GM21390 (cell line): ENCODE measurements around the gene TAF1C.
"Not testable (repeated sequence)": the region's sequence is repeated elsewhere in the genome, so short reads cannot be mapped to it uniquely, and the experiment has no call there.

Experiments
- ATAC-seq: cut with Tn5 transposase; IDR thresholded peaks from one replicate; pipeline ENCODE4 v1.9.1; 2021; ENCODE audit not compliant: unreplicated experiment

TAF1C gene, protein sequence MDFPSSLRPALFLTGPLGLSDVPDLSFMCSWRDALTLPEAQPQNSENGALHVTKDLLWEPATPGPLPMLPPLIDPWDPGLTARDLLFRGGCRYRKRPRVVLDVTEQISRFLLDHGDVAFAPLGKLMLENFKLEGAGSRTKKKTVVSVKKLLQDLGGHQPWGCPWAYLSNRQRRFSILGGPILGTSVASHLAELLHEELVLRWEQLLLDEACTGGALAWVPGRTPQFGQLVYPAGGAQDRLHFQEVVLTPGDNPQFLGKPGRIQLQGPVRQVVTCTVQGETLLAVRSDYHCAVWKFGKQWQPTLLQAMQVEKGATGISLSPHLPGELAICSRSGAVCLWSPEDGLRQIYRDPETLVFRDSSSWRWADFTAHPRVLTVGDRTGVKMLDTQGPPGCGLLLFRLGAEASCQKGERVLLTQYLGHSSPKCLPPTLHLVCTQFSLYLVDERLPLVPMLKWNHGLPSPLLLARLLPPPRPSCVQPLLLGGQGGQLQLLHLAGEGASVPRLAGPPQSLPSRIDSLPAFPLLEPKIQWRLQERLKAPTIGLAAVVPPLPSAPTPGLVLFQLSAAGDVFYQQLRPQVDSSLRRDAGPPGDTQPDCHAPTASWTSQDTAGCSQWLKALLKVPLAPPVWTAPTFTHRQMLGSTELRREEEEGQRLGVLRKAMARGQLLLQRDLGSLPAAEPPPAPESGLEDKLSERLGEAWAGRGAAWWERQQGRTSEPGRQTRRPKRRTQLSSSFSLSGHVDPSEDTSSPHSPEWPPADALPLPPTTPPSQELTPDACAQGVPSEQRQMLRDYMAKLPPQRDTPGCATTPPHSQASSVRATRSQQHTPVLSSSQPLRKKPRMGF

DNA sequence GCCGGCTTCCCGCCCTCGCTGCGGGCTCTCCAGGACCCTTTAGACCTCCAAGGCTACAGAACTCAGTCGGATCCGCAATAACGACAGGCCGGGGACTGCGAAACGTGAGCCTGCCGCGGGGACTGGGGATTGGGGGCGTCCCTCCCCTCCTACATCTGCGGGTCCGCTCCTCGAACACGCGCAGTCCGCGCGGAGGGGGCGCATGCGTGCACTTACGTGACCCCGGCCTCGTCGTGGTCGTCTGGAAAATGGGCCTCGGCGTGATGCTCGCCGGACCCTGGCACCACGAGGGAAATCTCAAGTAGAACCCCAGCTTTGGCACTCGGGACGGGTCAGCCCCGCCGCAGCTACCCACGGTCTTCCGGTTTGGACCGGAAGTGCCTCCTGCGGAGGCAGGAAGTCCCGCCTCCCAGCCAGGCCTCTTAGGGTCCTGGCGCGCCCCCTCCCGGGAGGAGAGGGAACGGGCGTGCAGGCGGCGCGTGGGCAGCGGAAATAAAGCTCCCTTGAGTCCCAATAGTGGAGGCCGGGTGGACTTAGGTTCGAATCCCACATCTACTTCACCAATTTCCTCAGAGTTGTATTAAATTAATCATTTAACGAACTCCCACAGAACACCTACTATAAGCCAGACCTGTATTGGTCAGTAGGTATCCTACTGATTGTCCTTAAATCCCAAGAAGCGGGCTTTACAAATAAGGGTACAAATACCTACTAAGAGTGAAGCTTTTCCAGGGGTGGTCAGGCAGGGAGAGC lies at the start of gene TAF1C:
Gene TAF1C (minus strand): TSS at position 373 of the 753 bp plus-strand sequence. CDS start 2,069 bp downstream, outside the sequence.
- peak; percentile 96 for ATAC-seq

DNA sequence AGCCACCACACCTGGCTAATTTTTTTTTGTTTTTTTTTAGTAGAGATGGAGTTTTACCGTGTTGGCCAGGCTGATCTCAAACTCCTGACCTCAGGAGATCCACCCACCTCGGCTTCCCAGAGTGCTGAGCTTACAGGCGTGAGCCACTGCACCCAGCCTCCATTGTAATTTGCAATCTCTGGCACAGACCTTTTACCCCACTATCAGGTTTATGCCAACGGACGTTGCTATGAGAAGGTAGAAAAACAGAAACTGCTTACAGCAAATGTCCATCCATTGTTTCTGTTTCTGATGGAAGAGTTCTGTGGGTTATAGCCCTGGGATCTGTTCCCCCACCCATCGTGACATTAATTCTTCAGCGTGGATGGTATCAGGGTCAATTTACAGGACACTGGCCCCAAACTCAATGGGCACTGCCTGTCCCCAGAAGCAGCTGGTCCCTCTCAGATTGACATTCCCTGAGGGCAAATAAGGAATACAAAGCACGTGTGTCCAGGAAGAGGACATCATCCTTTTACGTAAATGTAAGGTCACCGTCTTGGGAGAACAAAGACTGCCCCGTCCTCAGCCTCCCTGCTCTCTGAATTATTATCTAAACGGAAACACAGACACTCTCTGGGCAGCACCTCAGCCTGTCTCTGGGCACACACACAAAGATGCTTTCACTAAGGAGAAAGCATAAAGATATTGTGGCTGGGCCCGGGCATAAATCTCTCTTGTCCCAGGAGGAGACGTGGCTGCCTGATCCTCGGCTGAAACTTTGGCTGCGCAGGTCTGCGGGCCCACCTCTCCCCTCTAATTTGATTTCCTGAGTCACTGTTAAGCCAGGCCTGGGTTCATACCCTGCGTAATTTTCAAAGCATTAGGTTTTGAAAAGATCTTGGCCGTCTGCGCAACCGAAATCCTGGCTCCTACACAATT lies 47.7 kb upstream of the TAF1C start:
- no peak for ATAC-seq

DNA sequence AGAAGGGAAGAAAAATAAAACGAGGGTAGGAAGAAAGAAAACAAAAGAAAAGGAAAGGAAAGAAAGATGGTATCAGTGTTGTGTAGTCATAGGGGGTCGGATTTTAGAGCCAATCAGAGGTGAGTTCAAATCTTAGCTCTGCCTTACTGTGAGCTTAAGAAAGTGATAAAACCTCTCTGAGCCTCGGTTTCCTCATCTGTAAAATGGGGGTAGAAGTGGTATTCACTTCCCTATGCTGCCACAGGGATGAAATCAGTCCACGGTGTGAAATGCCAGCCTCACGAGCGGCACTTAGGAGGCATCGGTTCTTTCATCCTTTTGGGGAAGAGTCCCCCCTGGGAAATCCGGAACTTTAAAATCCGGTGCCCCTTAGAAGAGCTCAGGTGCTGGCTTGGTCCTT lies 46.9 kb upstream of the TAF1C start:
- no peak for ATAC-seq

DNA sequence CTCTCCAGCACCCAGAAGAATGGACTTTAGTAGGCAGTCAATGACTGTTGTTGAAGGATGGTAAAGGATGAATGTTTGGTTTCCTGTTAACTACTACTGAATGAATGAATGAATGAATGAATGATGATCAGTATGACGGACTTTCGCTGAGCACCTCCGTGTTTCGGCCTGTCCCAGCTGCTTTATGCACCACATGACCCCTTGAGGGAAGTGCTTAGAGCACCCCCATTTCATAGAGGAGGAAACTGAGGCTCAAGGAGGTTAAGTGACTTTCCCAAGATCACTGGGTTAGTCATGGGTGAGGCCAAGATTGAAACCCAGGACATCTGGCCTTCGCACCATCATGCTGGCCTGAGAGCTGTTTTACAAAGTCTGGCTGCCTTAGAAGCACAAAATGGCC lies 46.1 kb upstream of the TAF1C start:
- ATAC-seq = no peak

DNA sequence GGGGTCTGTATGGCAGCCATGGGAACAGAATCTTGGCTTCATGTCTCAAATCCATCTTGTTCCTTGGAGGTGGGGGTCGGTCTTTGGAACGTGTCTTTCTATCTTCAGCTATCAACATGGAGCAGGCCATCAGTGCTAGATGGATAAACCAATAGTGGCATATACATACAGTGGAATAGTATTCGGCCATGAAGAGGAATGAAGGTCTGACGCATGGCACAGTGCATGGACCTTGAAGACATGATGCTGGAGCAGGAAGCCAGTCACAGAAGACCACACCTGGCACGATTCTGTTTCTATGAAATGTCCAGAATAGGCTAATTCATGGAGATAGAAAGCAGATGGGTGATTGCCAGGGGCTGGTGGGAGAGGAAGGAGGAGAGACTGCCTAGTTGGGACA lies 45.2 kb upstream of the TAF1C start:
- no peak for ATAC-seq

DNA sequence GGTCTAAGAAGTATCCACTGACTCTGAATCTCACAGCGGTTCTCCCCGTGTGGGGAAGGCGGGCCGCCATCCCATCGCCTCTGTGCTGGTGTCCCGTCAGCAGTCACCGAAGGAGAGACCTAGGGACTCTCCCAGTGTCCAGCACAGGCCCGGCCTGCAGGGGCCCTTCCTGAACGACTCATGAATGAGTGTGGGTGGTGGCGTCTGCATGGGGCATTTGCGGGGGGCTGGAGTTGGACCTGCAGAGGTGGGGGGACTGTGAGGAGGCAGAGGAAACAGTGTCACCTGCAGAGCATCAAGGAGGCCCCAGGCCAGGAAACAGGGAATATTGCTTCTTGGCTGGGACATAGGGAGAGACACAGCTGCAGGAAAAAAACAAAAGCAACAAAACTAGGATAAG lies 42.6 kb upstream of the TAF1C start:
- no peak for ATAC-seq

DNA sequence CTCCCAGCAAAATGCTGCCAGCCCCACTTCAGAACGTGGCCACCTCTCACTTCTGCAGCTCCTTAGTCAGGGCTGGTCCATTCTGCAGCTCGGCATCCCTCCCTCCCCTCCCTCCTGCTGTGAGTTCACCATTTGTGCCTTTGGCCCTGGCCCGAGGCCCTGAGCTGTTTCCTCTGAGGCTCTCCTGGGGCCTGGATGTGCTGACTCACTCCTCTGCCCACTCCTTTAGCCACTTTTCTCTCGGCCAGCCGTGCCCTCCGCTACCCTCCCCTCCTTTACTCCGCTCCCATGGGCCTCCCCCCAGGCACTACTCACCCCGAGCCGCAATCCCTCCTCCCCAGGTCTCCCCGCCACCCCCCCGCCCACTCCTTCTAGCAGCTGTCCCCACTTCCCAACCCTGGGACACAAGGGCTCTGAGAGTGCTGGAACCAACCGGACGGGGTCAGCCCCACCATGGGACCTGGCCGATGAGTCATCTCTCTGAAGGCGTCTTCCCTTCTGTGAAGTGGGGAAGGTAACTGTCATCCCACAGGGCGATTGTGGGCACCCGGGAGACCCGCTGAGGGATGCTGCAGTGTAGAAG lies 41.5 kb upstream of the TAF1C start:
- ATAC-seq = no peak

DNA sequence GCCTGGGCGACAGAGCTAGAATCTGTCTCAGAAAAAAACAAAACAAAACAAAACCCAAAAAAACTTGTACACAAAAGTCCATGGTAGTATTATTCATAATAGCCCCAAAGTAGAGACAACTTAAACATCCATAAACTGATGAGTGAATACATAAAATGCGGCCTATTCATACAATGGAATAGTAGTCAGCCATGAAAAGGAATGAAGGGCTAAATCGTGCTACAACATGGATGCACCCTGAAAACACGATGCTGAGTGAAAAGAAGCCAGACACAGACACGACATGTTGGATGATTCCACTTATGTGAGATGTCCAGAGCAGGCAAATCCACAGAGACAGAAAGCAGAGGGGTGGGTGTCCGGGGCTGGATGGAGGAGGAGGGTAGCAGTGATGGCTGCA lies 40.7 kb upstream of the TAF1C start:
- no peak for ATAC-seq

DNA sequence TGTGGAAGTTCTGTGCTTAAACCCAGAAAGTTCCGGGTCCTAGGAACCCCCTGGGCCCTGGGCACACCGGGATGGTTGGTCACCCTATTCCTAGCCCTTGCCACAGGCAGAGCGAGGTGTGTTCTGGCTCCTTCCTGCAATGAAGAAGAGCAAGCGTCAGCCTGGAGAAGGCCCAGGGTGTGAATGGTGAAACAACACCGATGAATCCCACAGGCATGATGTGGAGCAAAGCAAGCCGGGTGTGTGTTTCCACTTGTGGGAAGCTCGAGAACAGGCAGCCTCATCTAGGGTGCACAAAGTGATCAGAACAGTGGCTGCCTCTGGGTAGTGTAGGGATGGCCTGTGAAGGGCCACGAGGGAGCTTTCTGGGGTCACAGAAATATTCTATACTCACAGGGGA lies 39.2 kb upstream of the TAF1C start:
- no peak for ATAC-seq

DNA sequence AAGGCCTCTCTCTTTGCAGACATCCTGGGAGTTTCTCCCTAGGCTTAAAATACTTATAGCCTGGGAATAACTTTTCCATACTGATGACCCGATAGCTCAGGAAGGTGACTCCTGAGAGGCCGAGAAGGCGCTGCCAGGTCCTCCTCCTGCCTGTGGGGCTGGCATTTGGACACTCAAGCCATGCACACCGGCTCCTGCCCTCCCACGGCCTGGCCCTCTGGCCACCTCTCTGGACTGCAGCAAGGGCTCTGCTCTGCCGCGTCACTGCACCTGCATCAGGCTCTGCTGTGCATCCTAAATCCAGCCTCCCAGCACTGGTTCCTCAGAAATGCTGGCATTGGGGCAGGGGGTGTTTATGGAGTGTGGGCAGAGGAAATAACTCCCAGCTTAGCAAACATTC lies 38.7 kb upstream of the TAF1C start:
- ATAC-seq = no peak

DNA sequence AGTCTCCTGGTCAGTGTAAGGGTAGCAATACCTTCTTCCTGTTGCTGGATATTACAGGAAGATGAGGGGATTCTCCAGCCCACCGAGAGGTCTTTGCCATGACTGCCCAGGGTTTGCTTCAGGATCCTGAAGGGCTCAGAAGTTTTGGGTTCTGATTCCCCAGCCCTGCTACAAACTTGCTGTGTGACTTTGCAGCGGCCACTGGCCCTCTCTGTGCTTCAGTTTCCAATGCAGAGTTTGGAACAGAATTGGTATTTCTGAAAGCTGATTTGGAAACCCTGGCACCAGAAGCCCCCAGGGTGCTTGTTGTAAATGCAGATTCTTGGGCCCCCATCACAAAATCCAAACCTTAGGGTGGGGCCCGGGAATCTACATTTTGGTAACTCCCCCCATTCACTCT lies 38.3 kb upstream of the TAF1C start:
- ATAC-seq = no peak

DNA sequence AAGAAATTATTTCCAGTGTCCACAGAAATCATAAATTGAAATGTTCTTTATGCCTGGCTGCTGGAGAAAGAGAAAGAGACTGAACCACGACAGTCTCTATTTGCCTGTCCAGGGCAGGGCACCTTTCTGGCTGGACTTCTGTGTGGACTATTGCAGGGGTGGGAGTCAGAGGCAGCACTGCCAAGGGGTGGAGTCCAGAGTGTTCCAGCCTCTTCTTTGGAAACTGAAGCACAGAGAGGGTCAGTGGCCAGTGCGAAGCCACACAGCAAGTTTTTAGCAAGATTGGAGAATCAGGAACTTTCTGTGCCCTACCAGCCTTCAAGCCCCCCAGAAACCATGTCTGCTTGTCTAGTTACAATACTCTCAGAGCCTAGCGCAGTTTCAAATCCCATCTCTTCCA lies 37.7 kb upstream of the TAF1C start:
- no peak for ATAC-seq

DNA sequence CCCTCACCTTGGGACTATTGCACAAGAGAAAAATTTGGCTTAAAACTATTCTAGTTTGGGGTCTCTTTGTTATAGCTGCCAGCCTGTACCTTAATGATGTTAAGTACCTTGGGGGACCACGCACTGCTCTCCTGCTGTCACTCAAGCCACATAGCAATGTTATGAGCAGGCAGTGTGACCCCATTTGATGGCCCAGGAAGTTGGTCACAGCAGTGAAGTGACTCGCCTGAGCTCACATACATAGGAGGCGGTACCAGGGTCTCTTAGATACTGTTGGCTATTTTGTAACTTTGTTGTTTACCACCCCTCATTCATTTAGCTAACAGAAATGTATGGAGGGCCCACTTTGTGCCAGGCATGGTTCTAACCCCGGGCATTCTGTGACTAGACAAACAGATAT lies 36.6 kb upstream of the TAF1C start:
- ATAC-seq = no peak

DNA sequence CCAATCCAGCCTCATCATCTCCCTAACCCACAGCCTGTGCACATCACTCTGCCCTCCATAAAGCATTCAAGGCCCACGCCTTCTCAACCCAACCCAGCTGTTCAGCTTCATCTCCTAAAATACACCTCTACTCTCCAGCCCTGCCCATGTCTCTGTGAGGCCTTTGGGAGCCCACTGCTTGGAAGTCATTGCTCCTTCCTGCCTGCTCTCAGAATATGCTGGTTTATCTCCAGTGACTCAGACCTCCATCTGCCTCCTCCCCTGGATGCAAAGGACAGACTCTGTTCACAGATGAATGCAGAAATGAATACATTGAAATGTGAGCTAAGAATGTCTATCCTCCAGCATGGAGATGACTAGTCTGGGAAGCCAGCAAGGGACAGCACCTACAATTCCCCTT lies 34.0 kb upstream of the TAF1C start:
- no peak for ATAC-seq

DNA sequence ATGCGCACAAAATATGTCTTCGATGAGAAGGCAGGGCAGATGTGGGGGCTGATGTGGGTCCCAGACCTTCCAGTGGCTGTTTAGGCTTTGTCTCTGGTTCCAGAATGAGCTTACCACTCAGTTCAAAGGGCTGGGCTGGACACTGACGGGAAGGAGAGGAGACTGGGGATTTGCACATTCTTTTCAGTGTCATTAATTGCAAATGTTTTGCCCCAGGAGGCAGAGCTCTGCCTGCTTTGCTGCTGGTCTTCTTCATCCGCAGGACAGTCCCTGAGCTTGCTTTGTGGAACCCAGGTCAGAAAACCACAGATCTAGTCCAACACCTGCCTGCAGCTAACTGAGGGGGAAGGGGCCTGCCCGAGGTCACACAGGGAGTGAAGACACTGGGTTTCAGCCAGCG lies 32.1 kb upstream of the TAF1C start:
- no peak for ATAC-seq

DNA sequence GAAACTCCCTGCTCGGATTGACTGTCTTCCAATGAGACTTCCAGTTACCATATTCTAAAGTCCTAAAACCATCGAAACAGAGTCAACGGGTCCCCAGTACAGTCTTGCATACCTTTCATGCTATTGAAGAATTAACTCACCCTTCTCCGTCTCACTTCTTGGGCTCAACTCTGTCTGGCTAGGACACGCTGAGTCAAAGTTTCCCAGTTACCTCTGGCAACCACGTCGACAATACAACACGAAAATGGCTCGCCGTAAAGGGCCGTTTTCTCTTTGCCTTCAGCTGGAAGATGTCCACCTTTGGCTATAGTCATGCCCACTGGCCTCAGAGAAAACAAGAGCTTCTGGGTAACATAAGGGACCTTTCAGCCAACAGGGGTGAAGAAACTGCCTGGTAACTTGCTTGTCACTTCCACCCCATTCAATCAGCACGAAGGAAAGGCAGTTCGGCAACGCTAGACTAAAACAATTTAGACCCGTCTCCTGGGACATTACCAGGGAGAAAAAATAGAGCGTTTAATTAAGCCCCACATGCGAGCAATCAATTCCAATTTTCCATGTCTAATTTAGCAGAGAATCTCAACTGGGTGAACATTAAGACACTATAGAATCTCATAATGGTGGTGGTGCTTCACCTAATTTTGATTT lies 31.4 kb upstream of the TAF1C start:
- no peak for ATAC-seq

DNA sequence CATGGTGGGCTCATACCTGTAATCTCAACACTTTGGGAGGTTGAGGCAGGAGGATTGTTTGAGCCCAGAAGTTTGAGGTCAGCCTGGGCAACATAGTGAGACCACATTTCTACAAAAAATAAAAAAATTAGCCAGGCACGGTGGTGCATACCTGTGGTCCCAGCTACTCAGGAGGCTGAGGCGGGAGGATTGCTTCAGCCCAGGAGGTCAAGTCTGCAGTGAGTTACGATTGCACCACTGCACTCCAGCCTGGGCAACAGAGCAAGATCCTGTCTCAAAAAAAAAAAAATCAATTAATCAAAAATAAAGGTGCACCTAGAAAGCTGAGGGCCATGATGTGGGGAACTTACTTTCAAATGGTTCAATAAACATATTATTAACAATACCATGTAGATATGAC lies 29.3 kb upstream of the TAF1C start:
- ATAC-seq = not testable (repeated sequence)

DNA sequence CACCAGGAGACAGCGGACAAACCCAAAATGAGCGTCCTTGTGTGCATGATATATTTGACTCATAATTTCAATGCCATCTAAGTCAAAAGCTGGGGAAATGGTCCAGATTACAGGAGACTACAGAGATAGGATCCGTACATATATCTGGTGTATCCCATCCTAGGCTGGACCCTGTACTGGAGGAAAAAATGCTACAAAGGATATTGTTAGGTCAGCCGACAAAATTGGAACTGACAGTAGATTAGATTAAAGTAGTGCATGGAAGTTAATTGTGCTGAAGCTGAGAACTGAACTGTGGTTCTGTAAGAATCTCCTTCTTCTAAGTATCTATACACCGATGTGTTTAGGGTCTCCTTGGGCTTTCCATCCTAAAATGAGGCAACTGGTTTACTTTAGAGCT lies 28.7 kb upstream of the TAF1C start:
- ATAC-seq = no peak

DNA sequence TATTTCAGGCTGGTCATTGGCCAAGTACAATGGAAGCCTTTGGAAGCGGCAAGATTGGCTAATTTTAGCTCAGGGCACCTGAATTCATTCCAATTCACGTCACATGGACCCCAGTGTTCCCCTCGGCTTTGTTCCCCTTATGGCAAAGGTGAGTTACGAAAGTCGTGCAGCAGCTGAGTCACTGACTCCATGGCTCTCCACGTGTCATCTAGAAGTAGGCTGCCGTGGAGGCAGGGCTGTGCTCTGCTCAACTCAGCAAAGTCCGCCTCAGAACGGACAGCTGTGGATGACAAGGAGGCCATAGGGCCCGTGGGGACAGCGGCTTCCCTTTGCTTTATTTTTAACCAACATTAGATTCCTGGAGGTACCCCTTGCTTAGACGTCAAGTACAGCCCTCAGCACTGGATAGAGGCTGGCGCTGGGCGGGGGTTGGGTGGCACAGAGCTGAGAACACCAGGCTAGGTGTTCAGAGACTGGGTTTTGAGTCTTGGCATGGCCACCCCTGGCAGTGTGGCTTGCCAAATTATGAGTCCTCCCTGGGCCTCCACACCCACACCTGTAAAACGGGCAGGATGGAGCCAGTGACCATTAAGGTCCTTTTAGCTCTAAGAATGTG lies 27.7 kb upstream of the TAF1C start:
- no peak for ATAC-seq
